Measurements from ENCODE around the gene PIP5K1B. TPM values are rescaled to one million over a fixed set of nuclear protein-coding genes. Genes with fewer than 3 reads are reported as not detected.

PIP5K1B gene
- total RNA-seq, 1 experiment from 2014 or later = 2.5 TPM

GRCh38 chr9:68941780-68942459 is 236.9 kb downstream of the PIP5K1B start:
- H3K79me1 ChIP-seq (ENCODE audit: insufficient read depth, low read depth, low read length, poor library complexity, severe bottlenecking) = no peaks in the 10 kb centered on the region
- no peak overlapping the region for H4K91ac ChIP-seq (ENCODE audit: insufficient read length, low read depth, low read length)
- TF ChIP-seq CTCF (conservative IDR thresholded peaks at IDR 0.05) = no peak
- Mint-ChIP-seq H3K9me3 (no peaks in the 10 kb centered on the region), H3K4me3 (no peak overlapping the region), H3K4me1 (peaks cover 12 to 16% of the 10 kb centered on the region in 2 experiments), H3K27me3 (ENCODE audit: low read depth) (peaks cover 5% of the 10 kb centered on the region), H3K36me3 (ENCODE audit: insufficient read depth in 1 of 3, low read depth in 3 of 3) (peaks cover 0 to 4% (median 0%) of the 10 kb centered on the region in 3 experiments; a peak in 1 of 7 replicates), H3K27ac (peak overlapping the region in 1 of 3 experiments; percentile 59; a peak in 1 of 7 replicates)
- H4K8ac ChIP-seq (replicated peaks; ENCODE audit: insufficient read length, low read depth, low read length) = no peak overlapping the region
- no peak overlapping the region for H3K4ac ChIP-seq (ENCODE audit: low read depth, low read length)
- no peaks in the 10 kb centered on the region for H3K9me3 ChIP-seq (ENCODE audit: control insufficient read depth, low read depth, low read length)
- no peak overlapping the region for H2AFZ ChIP-seq (ENCODE audit: low read length)
- no peak overlapping the region for H3K14ac ChIP-seq (ENCODE audit: insufficient read depth, low read length)
- no peak overlapping the region for H4K5ac ChIP-seq (ENCODE audit: insufficient read length, low read depth, low read length)
- H3K79me2 ChIP-seq (ENCODE audit: insufficient read depth, low read length) = no peaks in the 10 kb centered on the region
- H3T11ph ChIP-seq (ENCODE audit: low read length) = no peak overlapping the region
- H3K56ac ChIP-seq (ENCODE audit: insufficient read length, low read depth, low read length) = no peak overlapping the region
- no peak overlapping the region for H2BK20ac ChIP-seq (ENCODE audit: low read depth, low read length, poor library complexity, severe bottlenecking)
- WGBS (ENCODE audit: extremely low coverage, insufficient read length, low lambda C conversion rate) = no CpG with 5 or more reads among the region's 7 CpGs
- H3K9ac ChIP-seq (ENCODE audit: extremely low read depth, insufficient read length, low read length) = no peak overlapping the region
- H3K27ac ChIP-seq (ENCODE audit: insufficient read length, low read depth, low read length) = no peak overlapping the region
- H2BK15ac ChIP-seq (ENCODE audit: low read depth, low read length) = no peak overlapping the region
- H3K23me2 ChIP-seq (ENCODE audit: insufficient read length, low read depth, low read length, poor library complexity, severe bottlenecking) = no peaks in the 10 kb centered on the region
- H3K4me1 ChIP-seq (ENCODE audit: insufficient read depth, low read length) = peaks cover 4% of the 10 kb centered on the region; the same call in 1 of the 2 replicates
- H2BK5ac ChIP-seq (ENCODE audit: insufficient read length, low read length) = no peak overlapping the region
- DNase-seq = no peak
- H2BK120ac ChIP-seq (ENCODE audit: low read depth, low read length, poor library complexity, severe bottlenecking) = no peak overlapping the region
- H2AK5ac ChIP-seq (ENCODE audit: insufficient read length, low read length) = no peak overlapping the region
- H3K18ac ChIP-seq (ENCODE audit: insufficient read length, low read depth, low read length) = no peak overlapping the region
- H3K4me2 ChIP-seq (ENCODE audit: insufficient read depth, insufficient read length, low read length) = no peak overlapping the region
- H3K27me3 ChIP-seq (ENCODE audit: insufficient read depth, low read length) = no peaks in the 10 kb centered on the region
- H2BK12ac ChIP-seq (ENCODE audit: insufficient read length, low read depth, low read length) = no peak overlapping the region
- H3K23ac ChIP-seq (ENCODE audit: insufficient read length, low read depth, low read length) = no peak overlapping the region
- no peaks in the 10 kb centered on the region for H4K20me1 ChIP-seq (ENCODE audit: control insufficient read depth, insufficient read depth, insufficient read length)
